Measurements from ENCODE around the gene NSD1.

DNA sequence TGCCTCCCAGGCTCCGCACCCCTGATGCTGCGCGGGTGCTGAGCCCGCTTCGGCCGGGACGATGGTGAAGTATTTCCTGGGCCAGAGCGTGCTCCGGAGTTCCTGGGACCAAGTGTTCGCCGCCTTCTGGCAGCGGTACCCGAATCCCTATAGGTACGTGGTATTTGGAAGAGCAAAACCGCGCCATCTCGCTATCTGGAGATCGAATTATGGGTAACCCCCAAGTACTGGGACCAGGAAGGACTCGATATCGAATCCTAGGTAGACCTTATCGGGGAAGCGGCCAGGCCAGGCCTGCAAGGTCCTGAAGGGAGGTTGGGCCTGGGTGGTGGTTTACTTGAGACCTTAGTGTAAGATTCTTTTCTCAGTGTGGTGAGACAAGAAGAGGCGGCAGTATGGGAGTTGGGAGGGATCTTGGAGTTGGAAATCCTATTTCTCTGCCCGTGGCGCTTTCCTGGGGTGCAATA lies 170.4 kb downstream of the NSD1 start:
- TF ChIP-seq, protein P1, sequence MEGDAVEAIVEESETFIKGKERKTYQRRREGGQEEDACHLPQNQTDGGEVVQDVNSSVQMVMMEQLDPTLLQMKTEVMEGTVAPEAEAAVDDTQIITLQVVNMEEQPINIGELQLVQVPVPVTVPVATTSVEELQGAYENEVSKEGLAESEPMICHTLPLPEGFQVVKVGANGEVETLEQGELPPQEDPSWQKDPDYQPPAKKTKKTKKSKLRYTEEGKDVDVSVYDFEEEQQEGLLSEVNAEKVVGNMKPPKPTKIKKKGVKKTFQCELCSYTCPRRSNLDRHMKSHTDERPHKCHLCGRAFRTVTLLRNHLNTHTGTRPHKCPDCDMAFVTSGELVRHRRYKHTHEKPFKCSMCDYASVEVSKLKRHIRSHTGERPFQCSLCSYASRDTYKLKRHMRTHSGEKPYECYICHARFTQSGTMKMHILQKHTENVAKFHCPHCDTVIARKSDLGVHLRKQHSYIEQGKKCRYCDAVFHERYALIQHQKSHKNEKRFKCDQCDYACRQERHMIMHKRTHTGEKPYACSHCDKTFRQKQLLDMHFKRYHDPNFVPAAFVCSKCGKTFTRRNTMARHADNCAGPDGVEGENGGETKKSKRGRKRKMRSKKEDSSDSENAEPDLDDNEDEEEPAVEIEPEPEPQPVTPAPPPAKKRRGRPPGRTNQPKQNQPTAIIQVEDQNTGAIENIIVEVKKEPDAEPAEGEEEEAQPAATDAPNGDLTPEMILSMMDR (IDR thresholded peaks at IDR 0.05) = no peak
- no peak for TF ChIP-seq POLR2A (IDR thresholded peaks at IDR 0.05)

Measured in thyroid gland (tissue), 4 donors.